Stimulated activated CD4-positive, alpha-beta T cell treated with anti-CD3 and anti-CD28 coated beads, Interleukin-15, amount 100 ng/mL, for 24 hours (primary cell): ENCODE measurements around the gene TMEM108.

Experiments used
- DNase-seq: peaks from one replicate; pipeline ENCODE4 v3.0.0-alpha.2; 2020

TMEM108 gene

DNA sequence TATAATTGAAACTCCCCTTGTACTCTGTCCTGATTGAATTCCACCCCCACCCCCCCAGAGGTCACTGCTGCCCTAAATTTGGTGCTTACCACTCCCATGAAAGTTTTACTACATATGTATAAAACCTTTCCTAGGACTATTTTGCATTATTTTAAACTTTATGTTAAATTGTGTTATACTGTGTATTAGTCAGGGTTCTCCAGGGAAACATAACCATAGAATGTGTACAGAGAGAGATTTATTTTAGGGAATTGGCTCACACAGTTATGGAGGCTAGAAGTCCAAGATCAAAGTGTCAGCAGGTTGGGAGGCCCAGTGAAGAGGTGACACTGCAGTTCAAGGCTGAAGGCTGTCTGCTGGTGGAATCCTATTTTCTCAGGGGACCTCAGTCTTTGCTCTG lies 390.9 kb downstream of the TMEM108 start:
- DNase-seq, result no peak

DNA sequence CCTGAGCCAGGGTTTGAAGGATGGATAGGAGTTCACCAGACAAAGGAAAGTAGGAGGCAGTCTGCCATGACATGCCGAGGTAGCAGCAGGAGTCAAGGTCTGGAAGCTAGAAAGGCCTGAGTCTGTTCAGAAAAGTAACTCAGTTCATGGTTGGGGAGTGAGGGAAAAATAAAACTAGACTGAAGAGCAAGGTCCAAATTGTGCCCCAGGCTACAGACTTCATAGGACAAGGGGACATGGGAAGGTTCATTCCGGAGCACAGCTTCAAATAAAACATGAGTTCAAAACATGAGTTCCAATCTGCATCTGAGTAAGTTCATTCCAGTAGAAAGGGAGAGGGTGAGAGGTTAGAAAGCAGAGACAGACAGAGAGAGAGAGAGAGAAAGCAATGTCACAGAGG lies 401.4 kb downstream of the TMEM108 start:
- DNase-seq, result no peak

DNA sequence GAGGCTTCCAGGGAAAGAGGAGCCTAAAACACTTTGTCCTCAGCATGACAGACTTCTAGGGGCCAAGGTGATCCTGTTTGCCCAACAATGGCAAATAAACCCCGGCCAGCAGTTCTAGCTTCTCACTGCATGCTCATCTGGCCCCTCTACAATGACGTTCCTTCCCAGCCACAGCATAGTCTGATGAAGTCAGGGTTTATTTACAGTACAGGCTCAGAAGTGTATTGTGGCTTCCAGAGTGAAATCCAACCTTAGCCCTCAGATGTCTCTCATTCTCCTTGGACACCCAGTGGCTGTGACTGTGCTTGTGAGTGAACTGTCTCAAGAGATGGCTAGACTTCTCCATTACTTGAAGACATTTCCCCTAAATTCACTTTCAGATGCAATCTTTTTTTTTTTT lies 402.5 kb downstream of the TMEM108 start:
- no peak for DNase-seq

DNA sequence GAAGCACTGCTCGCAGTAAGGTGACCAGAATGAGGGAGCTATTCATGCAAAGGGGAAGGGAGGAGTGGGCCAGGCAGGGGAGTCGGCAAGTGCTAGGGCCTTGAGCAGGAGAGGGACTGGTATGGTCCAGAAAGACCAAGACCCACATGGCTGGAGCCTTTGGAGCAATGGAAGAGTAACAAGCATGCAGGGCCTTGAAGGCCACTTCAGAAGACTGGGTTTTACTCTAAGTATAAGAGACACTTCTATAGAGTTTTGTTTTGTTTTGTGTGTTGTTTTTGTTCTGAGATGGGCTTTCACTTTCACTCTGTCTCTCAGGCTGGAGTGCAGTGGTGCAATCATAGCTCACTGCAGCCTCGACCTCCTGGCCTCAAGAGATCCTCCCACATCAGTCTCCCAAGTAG lies 403.7 kb downstream of the TMEM108 start:
- DNase-seq, result no peak

DNA sequence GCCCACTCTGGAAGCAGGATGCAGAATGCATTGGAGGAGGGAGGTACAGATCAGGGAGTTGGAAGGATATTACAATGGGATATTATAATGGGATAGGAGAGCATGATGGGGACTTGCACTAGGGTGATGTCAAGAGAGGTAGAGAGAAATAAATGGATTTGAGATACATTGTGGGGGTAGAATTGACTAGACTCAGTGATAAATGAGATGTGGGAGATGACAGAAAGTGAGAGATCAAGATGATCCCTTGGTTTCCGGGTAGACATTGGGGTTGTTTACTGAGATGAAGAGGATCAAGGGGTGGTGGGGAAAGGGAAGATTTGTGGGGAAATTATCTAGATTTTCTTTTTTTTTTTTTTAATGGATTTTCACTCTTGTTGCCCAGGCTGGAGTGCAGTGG lies 404.3 kb downstream of the TMEM108 start:
- DNase-seq, result no peak

DNA sequence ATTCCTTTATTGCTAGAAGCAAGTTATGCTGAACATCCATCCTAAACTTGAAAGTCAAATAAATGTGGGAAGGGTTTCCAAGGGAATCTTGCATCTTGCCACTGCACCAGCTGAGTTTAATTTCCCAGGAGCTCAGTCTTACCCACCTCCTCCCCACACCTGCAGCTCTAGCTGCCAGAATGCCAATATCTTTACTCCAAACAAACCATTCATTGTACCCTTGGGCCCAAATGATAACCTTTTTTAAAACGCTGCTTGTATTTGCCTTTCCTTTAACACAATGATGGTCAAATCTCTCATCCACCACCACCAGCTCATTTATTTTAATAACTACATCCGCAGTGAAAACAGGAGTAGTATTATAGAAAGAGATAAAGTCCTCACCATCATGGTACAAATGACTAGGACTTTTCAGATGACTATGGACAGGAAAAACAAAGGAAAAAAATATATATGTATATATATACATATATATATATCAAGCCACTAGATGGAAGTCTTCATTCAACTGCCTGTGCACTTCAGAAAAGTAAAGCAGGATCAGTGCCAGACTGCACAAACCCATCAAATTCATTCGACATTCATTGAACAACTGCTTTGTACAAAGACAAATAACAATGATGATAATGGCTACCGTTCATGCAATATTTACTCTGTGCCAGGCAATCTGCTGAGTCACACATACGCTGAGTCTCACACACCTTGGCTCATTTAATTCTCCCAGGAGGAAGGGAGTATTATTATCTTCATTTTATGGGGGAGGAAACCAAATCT lies 405.6 kb downstream of the TMEM108 start:
- no peak for DNase-seq

DNA sequence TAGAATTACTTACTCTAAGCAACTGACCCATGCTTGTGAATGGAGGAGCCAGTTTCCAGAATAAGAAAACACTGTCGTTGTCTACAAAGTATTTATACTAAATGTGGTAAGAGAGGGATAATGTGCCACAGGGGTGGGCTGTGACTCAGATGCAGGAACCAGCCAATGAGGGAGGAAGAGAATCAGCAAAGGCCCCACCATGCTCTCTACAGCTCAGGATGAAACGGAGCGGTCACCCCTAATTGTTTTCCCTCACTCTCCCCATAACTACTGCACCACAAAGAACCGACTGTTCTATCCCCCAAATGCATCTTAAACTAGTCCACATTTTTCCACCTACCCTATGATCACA lies 406.2 kb downstream of the TMEM108 start:
- DNase-seq, result no peak

DNA sequence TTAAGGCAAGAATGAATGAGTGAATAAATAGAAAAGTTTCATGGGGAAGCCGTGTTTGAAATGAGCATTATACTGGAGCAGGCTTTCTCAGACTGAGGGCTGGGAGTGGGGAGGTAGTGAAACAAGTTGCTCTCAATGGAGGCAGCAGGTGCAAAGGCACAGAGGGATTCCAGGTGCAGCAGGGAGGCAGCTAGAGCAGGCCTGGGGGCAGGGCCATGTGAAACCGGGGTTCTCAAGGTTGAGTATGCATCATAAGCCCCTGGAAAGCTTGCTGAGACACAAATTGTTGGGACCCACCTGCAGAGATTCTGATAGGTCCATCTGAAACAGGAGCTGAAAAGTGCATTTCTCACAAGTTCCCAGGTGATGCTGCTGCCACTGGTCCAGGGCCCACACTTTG lies 406.9 kb downstream of the TMEM108 start:
- DNase-seq, result no peak
